Medulla oblongata (tissue), 1 donor: ENCODE measurements around the gene UBE2L5.
A peak's percentile ranks its signal among the peaks of the same experiment; 100 is the strongest.

Experiments
- DNase-seq: peaks from one replicate; pipeline ENCODE4 v3.0.0-alpha.2; 2015; ENCODE audit errors: extremely low spot score

The UBE2L5 gene

GRCh38 chr13:30406779-30407416 is 15.4 kb upstream of the UBE2L5 start:
- DNase-seq: no peak

GRCh38 chr13:30408319-30409101 is 13.8 kb upstream of the UBE2L5 start:
- peak; percentile 94 for DNase-seq

- DNase-seq: no peak
Observed at GRCh38 chr13:30409886-30410704, 12.2 kb upstream of the UBE2L5 start.

- DNase-seq: no peak
Observed at GRCh38 chr13:30410705-30411125, 11.6 kb upstream of the UBE2L5 start.

DNA sequence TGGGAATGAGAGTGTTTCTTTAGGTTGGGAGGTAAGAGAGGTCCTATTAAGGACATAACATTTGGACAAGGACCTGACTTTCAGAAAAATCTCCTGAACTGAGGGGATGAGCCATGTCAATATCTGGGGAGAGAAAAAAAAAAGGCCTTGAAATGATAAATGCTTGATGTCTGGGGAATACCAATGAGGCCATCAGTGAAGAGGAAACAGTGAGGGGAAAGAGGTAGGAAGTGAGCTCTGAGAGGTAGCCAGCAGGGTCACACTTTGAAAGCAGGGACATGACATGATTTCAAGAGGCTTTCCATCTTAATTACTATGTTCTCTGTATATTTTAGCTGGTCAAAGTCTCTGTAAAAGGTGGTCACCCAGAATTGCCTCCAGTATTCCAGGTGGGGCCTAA is 9.9 kb upstream of the UBE2L5 start:
- no peak for DNase-seq

DNA sequence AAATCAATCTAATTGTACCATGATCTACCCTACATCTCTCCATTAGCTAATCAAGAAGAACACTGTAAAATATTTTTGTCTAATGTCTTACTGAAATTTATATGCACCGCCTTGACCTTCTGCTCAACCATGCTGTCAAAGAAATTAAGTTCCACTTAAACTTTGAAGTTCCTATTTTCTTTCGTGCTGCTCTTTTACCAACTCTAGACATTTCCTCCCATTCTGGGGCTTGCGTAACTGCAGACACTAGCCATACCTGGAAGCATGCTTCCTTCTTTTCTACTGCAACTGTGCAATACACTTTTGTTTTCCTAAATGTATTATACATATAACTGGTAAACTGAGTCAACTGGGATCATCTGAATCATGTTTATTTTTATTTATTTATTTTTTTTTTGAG is 8.5 kb upstream of the UBE2L5 start:
- DNase-seq: no peak

GRCh38 chr13:30415430-30416030 is 6.8 kb upstream of the UBE2L5 start:
- no peak for DNase-seq

- no peak for DNase-seq
Observed at GRCh38 chr13:30416471-30416870, 5.8 kb upstream of the UBE2L5 start.

GRCh38 chr13:30418075-30418716 is 4.1 kb upstream of the UBE2L5 start:
- DNase-seq: no peak

DNA sequence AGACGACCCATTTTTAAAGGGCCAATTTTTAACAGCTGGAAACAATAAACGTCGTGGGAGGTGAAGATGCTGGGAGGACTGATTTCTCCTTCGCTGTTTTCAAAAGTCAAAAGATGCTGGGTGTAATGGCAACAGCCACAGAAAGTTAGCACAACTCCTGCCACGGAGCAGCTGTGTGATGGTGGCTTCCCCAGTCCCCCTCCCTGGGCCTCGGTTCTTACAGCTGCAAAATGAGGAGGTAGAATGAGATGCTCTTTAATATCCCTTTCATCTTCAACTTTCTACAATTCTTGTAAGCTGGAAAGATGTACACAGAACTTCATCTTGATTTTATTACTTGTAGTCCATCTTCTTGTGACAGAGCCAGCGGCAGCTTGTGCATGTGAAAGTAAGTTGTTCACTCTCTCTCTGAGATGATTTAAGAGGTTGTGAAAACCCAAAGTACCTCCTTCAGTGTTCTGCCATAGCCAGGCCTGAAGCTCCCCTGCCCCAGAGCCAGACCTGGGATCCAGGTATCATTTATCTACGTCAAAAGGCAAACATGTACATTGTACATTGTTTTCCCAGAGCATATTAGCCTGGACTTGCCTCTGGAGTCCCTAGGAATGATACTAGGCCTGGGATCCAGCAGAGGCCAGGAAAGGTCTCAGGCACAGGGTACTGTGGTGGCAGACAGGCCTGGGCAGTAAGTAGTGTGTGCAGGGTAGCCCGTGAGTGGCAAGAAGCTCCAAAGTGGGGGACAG is 3.4 kb upstream of the UBE2L5 start:
- DNase-seq: no peak

GRCh38 chr13:30421093-30422053 is 920 bp upstream of the UBE2L5 start:
- peak; percentile 82 for DNase-seq

DNA sequence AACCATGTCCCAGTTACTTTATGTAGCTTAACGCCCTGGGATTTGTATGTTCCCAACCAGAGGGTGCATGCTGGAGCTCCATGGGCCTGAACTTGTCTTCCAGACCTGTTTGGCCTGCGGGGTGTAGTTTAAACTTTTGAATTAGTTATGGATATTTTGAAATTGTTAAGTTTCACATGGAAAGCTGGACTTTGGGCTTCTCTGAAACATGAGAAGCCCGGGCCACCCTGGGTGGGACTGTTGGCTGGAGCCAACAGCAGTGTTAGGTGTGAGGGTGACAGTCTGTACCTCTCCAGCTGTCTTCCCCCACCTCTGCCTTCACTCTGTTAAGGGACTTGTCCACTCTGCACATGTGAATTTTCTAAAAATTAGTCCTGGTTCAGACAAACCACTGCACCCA is 1.6 kb downstream of the UBE2L5 start:
- DNase-seq: no peak

DNA sequence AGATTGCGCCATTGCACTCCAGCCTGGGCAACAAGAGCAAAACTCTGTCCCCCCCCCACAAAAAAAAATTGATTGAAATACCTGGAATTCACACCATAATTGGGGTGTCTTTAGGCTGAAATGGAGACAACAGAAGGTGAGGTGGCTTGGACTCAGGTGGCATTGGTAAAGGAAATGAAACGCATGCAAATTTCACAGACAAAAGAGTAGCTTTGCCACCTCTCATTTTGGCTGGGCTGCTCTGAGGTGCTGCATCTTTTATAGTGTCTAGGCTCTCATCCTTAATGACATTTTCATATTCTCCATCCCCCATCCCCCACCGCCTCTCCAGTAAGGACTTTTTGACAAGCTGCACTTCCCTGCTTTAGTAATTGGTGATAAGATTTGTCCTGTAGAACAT is 6.9 kb downstream of the UBE2L5 start:
- no peak for DNase-seq

GRCh38 chr13:30429721-30430694 is 7.7 kb downstream of the UBE2L5 start:
- DNase-seq: no peak

- DNase-seq: no peak
Observed at GRCh38 chr13:30431269-30431940, 9.1 kb downstream of the UBE2L5 start.

GRCh38 chr13:30435911-30436451 is 13.7 kb downstream of the UBE2L5 start:
- DNase-seq: no peak

- DNase-seq: no peak
Observed at GRCh38 chr13:30437177-30437576, 14.9 kb downstream of the UBE2L5 start.

DNA sequence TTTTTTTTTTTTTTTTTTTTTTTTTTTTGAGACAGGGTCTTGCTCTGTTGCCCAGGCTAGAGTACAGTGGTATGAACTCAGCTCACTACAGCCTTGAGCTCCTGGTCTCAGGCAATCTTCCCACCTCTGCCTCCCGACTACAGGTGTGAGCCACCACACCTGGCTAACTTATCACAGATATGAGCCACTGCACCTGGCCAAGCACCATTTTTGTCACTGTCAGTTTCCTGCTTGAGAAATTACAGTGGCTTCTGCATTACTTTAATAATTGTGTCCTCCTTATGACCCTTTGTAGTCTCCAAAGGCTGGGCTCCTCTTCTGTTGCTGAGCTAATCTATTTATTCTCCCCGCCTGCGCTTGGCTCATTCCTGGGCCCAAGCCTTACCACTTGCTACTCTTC is 16.0 kb downstream of the UBE2L5 start:
- DNase-seq: no peak
